ENCODE data around the gene RFTN2.

Gene RFTN2

GRCh38 chr2:197538412-197538811 lies 137.0 kb downstream of the RFTN2 start:
- no peak for DNase-seq
